GM18907 (cell line): Measurements from ENCODE around the gene CA11.
"Not testable (repeated sequence)": the region's sequence is repeated elsewhere in the genome, so short reads cannot be mapped to it uniquely, and the experiment has no call there.

Experiments
- ATAC-seq: cut with Tn5 transposase; IDR thresholded peaks from one replicate; pipeline ENCODE4 v1.9.1; 2021; ENCODE audit warnings: mild to moderate bottlenecking, moderate library complexity; ENCODE audit not compliant: unreplicated experiment

CA11 gene

DNA sequence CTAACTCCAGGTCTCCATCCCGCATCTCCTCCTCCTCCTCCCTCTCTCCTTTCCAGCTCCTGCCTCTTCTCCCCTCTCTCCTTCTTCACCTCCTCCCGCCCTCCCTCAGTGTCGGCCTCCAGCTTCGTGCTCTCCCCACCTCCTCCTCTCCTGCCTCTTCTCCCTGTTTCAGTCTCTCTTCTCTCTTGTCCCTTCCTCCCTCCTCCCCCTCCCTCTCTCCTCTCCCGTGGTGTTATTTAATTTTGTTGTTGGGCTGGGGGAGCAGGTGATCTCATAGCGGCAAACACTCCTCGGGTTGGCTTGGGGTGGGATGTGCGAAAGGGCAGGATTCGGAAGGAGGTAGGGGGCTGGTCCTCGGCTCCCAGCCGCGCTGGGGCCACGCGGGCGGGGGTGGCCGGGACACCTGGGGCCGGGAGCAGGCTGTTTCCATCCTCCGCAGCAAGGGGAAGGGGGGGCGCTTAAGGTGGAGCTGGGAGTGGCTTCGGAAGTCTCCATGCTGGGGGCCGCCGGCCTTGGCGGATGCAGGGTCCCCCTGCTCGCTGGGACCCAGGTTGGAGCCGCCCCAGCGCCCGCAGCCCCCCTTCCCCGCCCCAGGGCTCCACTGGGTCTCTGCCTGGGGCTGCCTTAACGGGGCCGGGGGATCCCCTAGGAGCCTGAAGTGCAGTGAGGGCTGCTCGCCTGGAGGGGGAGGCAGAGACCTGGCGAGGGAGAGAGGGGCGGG lies at the start of gene CA11:
CA11 (minus strand) TSS at position 187 of the 721 bp plus-strand sequence. CDS start 555 bp downstream, outside the sequence.
- ATAC-seq = peak; percentile 61

DNA sequence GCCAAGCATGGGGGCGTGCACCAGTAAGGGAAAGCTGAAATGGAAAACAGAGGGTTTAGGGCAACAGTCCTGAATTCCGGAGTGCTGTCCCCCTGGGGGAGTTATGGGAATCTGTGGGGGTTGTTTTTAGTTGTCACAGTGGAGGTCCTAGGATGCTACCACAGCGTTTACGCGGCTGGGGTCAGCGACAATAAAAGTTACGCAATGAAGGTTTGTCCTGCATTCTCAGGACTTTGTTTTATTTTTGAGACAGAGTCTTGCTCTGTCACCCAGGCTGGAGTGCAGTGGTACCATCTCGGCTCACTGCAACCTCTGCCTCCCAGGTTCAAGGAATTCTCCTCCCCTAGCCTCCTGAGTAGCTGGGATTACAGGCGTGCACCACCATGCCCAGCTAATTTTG lies 47.6 kb upstream of the CA11 start:
- not testable (repeated sequence) for ATAC-seq

DNA sequence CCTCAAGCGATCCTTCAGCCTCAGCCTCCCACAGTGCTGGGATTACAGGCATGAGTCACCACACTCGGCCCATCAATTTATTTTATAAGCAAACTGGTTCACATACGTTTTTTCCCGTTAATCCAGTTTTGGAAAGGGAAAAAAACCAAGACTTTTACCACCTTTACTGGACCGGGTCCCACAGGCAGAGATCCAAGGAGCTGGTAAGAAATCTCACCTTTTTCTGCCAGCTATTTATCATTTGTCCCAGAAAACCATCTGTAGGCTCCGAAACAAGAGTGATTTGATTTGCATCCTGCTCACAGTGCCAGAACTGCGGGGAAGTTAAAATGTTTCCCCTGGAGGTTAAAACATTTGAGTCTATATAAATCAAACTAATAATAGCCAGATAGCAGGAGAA lies 43.5 kb upstream of the CA11 start:
- ATAC-seq = no peak

DNA sequence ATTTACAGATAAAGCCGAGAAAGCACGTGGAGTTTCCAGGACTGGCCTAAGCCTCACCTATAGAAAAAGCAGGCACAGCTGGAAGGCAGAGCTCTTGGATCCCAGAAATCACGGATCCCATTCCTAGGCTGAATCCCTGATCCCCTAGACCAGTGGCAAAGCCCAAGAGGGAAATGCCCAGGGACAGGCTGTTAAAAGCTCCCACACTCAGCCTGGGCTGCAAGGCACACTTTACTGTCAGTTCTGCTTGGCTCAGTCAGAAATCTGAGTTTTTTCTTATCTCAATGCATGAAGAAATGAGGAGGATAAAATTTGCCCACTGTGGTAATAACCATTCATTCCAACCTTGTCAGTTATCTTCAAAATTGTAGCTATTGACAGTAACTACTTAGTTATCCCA lies 41.8 kb upstream of the CA11 start:
- no peak for ATAC-seq

DNA sequence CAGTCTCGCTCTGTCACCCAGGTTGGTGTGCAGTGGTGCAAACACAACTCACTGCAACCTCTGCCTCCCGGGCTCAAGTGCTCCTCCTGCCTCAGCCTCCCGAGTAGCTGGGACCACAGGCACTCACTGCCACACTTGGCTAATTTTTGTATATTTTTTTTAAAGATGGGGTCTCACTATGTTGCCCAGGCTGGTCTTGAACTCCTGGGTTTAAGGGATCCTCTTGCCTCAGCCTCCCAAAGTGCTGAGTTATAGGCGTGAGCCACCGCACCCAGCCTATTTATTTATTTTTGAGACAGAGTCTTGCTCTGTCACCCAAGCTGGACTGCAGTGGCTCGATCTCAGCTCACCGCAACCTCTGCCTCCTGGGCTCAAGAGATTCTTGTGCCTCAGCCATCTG lies 40.6 kb upstream of the CA11 start:
- not testable (repeated sequence) for ATAC-seq

DNA sequence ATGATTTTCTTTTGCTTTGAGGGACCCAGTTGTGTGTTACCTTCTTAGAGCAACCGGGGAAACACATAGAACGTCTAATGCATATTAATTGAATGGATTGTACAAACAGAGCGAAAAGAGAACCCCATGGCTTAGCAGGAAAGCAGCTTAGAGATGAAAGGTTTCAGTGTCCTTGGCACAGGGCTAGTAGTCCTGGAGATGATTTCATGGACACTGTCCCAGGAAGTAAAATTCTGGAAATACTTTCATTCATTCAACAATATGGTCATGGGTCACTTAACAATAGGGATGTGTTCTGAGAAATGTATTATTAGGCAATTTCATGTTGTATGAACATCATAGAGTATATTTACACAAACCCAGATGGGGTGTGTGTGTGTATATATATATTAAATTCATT lies 40.1 kb upstream of the CA11 start:
- no peak for ATAC-seq

DNA sequence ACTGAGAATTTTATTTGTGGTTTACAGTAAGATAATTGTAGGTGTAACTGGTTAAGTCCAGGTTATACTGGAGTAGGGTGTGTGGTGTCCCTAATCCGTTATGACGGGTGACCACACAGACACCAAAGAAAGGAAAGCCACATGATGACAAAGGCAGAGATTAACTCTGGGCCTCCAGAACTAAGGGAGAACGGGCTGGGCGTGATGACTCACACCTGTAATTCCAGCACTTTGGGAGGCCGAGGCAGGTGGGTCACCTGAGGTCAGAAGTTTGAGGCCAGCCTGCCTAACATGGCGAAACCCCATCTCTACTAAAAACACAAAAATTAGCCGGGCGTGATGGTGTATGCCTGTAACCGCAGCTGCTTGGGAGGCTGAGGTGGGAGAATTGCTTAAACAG lies 39.6 kb upstream of the CA11 start:
- ATAC-seq = no peak

DNA sequence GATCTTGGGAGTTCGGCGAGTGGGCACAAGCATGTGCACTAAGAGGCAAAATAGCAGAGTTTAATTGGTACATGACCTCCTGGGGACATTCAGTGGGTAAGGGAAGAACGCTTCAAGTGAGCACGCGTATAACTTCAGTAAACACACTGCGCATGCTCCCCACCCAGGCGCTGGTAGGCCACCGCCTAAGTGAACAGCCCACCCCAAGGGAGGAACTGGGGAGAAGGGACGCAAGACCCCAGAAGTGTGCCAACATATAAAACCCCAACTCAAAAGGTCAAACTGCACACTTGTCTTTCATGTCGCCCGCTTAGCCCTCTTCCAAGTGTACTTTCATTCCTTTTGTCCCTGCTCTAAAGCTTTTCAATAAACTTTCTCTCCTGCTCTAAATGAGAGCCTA lies 37.4 kb upstream of the CA11 start:
- no peak for ATAC-seq

DNA sequence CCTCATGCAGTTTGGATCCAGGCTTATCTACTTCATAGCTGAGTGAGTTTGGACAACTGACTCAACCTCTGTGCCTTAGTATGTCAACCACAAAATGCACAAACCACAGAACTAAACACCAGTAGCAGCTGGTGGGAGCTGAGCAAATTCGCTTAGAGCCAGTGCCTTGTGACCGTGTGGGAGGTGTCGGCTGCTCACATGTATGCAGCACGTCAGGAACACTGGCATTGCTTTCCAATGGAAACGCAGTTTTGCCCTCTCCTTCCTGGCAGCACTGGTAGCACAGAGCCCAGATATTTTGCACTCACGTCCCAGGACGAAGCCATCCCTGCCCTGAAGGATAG lies 35.1 kb upstream of the CA11 start:
- ATAC-seq = no peak

DNA sequence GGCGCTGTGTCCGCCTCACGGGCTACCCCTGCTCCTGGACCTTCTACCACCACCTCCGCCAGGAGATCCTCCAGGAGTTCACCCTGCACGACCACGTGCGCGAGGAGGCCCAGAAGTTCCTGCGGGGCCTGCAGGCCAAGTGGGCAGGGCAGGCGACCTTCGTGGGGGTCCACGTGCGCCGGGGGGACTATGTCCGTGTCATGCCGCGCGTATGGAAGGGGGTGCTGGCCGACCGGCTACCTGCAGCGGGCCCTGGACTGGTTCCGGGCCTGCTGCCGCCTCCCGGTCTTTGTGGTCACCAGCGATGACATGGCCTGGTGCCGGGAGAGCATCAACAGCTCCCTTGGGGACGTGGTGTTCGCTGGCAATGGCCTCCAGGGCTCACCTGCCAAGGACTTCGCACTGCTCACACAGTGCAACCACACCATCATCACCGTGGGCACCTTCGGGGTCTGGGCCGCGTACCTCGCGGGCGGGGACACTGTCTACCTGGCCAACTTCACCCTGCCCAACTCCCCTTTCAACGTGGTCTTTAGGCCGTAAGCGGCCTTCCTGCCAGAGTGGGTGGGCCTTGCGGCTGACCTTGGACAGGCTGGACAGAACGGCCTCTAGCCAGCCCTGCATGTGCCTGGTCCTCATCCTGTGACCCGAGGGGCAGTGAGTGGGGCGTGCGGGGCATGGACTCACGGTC lies 34.6 kb upstream of the CA11 start:
- no peak for ATAC-seq

DNA sequence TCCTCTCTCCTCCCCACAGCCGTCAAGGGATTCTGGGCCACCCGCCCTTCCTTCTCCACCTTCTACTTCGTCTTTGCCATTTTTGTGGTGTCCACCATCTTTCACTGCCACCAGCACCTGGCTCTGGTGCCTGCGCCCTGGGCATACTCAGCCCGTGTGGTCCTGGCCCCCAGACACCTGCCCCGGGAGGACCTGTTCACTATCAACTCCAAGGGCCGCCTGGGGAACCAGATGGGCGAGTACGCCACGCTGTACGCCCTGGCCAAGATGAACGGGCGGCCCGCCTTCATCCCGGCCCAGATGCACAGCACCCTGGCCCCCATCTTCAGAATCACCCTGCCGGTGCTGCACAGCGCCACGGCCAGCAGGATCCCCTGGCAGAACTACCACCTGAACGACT lies 34.0 kb upstream of the CA11 start:
- not testable (repeated sequence) for ATAC-seq

DNA sequence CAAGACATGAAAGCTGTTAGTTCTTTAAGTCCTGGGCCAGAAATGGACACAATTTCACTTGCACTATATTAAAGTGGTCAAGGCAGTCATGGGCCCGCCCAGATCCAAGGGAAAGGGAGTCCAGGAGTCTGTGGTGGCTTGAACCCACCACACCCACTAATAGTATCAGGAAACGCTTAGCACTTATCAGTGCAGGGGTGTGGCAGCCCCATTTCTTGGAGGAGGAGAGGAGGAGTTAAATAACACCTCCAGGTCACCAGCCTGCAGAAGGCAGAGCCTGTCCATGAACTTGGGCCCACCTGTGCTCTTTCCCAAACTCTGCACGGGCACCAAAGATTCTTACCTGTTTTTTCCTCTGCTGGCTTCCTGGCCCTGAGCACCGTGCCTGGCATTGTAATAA lies 32.2 kb upstream of the CA11 start:
- no peak for ATAC-seq

DNA sequence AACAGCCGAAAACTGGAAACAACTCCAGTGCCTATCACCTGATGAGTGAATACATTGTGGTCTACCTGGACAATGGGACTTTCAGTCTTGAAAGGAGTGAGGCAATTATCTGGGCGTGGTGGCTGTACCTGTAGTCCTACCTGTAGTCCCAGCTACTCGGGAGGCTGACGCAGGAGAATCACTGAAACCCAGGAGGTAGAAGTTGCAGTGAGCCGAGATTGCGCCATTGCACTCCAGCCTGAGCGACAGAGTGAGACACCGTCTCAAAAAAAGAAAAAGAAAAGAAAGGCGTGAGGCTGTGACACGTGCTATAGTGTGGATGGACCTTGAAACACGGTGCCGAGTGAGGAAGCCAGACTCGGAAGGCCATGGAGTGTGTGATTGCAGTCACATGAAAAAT lies 30.9 kb upstream of the CA11 start:
- no peak for ATAC-seq

DNA sequence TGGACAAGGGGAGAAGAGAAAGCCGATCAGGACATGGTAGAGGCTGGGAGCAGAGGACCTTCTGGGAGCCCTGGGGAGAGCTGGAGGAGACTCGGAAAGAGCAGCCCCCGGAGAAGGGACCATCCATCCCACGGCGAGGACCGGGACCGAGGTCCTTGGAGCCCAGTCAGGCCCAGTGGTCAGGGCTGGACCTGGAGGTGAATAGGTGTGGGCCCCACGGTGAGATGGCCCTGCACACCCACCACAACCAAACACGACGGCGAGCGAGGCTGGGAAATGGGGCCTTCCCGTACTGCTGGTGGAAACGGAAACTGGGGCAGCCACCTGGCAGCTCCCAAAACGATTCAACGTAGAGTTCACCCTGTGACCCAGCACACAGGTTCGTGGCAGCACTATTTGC lies 30.5 kb upstream of the CA11 start:
- ATAC-seq = no peak

DNA sequence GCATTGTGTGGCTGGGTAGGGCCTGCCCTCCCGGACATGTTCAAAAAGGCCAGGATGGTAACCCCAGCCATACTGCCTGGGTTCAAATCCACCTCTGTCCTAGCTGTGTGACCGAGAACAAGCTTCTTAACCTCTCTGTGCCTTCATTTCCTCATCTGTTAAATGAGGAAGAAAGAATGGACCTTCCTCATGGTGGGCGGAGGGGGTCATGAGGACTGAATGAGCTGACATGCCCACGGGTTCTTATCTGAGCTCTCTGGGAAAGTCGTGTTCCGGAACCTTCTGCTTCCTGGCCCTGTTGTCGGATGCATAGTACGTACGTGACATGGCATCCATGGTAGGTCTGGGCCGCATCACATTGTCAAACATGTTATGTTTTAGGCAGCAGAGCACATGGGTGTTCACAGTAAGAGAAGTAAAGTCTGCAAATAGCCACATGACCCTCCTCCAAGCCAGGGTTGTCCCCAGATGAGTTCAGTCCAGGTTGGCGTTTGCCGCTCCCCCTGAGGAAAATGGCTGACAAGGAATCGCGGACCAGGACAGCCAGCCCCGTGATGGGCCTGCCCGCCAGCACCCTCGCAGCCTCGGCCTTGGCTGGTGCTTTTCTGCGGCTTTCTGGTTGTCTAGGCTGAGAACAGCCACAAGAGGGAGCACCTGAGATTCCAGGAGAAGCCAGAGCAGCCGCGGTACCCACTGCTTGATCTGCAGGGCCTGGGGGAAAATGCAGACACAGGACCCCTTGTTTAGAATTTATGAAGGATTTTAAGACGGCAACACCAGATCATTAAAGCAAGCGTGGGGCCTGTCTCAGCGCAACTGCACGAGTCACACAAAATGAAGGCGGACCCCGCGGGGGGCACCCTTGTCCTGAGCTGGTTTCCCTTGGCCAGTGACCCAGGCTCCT lies 29.2 kb upstream of the CA11 start:
- no peak for ATAC-seq

DNA sequence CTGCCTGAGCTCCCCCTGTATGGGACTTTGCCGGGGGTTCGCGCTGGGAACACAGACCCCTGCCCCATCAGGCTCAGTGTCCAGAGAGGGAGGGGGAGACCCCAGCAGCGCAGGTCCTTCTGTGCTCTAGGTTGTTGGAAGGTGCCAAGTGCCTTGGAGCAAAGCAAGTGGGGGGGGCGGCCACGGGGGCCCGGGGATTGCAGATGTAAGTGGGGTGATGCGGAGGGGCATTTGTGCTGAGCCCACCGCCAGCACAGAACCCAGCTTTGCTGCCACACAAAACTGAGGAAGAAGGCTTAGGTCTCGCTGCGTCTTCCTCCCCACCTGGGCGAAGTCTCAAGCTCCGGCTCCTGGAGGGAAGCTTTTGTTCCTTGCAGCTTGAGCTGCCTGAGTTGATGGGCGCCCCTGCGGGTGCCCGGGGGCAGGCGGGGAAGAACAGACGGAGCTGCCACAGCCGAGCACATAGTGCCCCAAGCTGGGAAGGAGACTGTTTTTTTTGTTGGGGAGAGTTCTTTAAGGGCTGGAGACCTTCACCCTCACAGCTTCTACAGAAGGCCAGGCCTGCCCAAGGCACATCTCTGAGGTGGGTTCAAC lies 28.3 kb upstream of the CA11 start:
- no peak for ATAC-seq

DNA sequence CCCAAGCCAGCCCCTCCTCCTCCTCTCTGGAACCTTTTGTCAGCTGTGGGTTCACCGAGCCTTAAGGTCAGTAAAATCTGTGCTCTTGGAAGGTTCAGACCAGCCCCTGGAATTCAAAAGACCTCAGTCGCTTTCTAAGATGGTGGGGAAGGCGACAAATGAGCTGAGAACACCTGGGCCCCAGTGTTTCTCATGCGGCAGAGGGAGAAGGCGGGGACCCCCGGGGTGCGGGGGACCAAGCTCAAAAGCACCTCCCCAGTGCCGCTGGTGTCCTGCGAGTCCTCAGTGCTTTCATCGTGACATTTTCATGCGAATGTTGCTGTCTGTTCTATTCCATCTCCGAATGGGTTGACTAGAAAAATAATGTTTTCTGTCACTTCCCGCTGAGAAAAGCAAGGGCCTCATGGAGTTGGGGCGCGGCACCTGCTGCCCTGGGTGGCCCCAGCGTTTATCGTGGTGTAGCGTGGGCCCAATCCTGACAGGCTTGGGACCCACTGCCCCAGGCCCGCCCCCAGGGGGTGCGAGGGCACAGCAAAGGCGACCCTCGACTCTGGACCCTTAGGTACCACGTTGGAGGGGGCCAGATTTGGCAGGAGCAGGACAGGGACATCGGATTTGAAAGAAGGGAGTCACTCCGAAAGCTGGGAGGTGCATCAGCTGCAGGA lies 27.6 kb upstream of the CA11 start:
- ATAC-seq = no peak

DNA sequence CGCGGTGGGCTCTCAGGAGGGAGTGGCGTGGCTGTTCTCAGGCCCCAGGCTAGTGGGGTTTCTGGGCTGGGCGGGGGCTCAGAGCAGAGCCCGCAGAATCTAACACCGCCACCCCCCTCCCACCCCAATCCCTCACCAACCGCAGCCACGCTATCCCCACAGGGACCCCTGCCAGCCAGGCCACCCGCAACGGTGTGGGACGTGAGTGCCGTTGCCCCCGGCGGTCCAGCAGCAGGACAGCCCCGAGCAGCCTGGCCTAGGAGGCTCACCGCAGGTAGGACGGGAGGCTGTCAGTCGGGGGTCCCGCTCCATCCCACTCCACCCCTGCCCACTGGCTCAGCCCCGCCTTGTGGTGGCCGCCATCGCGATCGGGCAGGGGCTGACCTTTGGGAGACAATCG lies 27.0 kb upstream of the CA11 start, which contains the start of gene NTN5:
NTN5 (minus strand) TSS at position 24 of the 400 bp plus-strand sequence. CDS start 2,031 bp downstream, outside the sequence.
- no peak for ATAC-seq

DNA sequence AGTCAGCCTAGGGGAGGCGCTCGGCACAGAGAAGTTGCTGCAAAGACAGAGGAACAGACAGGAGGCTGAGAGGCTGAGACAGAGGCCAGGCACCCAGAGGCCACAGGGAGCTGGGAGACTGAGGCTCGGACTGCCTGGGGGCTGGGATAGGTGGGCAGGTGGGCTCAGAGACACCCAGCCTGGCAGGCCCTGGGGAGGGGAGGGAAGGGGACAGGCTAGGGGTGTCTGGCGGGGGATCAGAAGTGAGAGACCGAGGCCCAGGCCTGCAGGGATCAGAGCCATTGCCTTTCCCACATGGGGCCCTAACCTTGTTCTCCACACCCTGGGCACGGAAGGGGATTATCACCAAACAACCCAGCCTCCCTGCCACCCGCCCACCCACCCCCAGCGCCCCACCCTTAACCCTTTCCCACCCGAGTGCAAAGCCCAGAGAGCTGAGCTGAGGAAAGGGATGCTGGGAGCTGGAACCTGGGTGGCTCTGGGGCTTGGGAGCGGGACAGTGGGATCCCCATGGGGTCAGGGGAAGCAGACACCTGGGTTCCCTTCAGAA lies 25.5 kb upstream of the CA11 start:
- no peak for ATAC-seq

DNA sequence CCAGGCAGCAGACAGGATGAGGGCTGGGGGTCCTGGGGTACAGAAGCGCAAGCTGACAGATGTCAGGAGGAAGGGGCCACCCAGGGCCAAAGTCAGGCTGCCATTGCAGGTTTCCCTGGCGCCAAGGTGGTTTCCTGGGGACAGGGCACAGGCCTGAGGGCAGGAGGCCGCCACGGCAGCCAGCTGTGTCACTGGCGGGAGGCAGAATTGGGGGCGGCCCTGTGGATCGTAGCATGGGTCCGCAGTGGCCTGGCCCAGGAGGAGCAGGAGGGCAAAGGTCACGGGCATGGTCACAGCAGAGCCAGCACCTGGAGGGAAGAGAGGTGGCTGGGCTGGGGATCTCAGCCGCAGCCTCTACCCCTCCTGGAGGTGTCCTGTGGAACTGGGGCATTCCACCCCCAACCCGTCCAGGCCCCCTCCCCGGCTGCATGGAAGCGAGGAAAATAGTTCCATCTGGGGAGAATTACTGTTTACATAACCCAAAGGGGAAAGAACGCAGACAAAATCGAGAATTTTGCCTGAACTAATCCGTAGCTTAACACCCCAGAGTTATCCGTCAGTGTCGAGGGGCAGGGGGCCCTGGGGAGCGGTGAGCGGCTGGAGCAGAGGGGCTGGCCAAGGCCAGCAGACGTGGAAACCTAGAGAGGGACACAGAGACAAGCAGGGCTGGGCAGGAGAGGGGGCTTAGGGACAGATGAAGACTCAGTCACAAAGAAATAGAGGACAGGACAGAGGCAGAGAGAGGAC lies 24.9 kb upstream of the CA11 start:
- ATAC-seq = no peak
